ENCODE results near the gene NR1I3.

NR1I3 gene

DNA sequence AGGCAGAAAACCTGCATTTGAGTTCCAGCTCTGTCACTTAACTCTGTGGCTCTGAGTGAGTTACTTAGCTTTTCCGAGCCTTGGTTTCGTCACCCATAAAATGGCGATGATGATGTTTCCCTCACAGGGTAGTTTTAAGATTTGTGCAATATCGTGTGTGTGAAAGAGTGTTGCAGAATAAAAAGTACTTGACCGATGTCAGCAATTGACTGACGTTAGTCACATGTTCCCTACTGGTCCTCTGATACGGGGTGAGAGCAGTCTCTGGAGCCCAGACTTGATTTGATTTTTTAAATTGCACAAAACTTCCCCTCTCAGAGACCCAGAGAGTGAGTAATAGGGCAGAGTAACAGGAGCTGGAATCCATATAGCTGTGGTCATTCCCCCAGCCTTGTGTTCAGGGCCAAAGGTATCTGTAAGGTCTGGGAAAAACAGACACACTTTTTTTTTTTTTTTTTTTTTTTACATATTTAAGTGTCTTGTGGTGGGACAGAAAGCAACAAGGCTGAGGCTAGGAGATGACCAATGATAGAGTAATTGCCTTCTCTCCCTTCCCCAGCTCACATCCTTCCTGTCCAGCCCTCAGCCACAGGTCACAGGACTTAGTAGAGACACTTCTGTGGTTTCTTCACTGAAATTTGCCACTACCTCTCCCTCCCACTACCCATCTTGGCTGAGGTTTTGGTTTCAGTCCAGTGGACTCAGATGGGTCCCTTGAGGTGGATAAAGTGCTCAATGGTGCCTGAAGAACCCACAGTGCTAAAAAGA, 20.9 kb downstream of the NR1I3 start:
- H3K4me1 Mint-ChIP-seq (ENCODE audit: low read depth) = peaks cover 60% of the 10 kb centered on the region
- H3K27ac Mint-ChIP-seq = peak overlapping the region; percentile 87
- no peaks in the 10 kb centered on the region for H3K9me3 Mint-ChIP-seq
- peaks cover 28% of the 10 kb centered on the region for H3K36me3 Mint-ChIP-seq (ENCODE audit: low read depth)
- H3K4me3 Mint-ChIP-seq = peak overlapping the region; percentile 60
- H3K27me3 Mint-ChIP-seq = peaks cover 4% of the 10 kb centered on the region

DNA sequence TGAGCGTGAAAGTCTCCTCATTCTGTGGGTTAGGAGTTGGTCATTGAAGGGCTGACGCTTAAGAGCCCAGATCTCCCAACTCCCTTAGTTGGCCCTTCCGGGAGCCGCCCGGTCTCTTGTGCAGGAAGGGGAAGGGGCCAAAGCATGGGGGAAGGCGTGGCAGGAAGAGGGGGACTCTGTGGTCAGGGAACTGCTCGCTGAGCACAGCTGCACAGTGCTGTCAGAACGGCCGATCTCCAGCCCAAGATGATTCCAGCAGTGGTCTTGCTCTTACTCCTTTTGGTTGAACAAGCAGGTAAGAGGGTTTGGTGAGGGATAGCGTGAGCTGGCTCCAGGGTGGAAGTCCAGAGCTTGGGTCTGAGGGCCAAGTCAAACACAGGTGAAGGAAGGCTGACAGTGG, 22.9 kb downstream of the NR1I3 start, which contains the start of gene FCER1G:
FCER1G (plus strand) TSS at position 220 of the 400 bp plus-strand sequence; CDS start at position 247, 27 bp downstream.
- H3K27me3 Mint-ChIP-seq = no peaks in the 10 kb centered on the region
- peaks cover 41% of the 10 kb centered on the region for H3K36me3 Mint-ChIP-seq (ENCODE audit: low read depth)
- H3K4me1 Mint-ChIP-seq (ENCODE audit: low read depth) = peaks cover 46% of the 10 kb centered on the region
- H3K9me3 Mint-ChIP-seq = no peaks in the 10 kb centered on the region
- peak within 1 kb of the TSS; percentile 53 for H3K27ac Mint-ChIP-seq
- peak within 1 kb of the TSS; percentile 62 for H3K4me3 Mint-ChIP-seq

- Mint-ChIP-seq H3K9me3 (no peaks in the 10 kb centered on the region), H3K27ac (peak overlapping the region; percentile 19), H3K27me3 (no peaks in the 10 kb centered on the region), H3K4me1 (ENCODE audit: low read depth) (peaks cover 46% of the 10 kb centered on the region), H3K4me3 (no peak overlapping the region), H3K36me3 (ENCODE audit: low read depth) (peaks cover 48% of the 10 kb centered on the region)
These were observed 23.6 kb downstream of the NR1I3 start for GRCh38 chr1:161214369-161214768.

GRCh38 chr1:161209790-161210409, 28.1 kb downstream of the NR1I3 start:
- peaks cover 28% of the 10 kb centered on the region for H3K4me1 Mint-ChIP-seq (ENCODE audit: low read depth)
- no peak overlapping the region for H3K4me3 Mint-ChIP-seq
- H3K9me3 Mint-ChIP-seq = no peaks in the 10 kb centered on the region
- H3K27me3 Mint-ChIP-seq = no peaks in the 10 kb centered on the region
- peaks cover 73% of the 10 kb centered on the region for H3K36me3 Mint-ChIP-seq (ENCODE audit: low read depth)
- H3K27ac Mint-ChIP-seq = peak overlapping the region; percentile 60

DNA sequence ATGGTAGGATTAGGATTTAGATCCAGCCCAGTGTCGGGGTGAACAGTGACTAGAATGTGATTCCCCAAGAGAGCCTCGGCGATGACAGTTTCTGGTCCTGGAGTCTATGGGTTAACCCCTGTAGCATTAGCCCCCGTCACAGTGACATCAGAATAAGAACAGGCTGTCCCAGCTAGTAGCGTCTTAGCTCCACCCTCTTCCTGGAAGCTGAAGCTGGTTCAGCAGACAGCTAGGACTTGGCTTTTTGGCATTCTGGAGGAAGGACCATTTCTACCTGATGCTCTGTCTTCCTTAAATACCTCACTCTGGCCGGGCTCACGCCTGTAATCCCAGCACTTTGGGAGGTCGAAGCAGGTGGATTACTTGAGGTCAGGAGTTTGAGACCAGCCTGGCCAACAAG, 30.8 kb downstream of the NR1I3 start:
- Mint-ChIP-seq H3K9me3 (no peaks in the 10 kb centered on the region), H3K27ac (no peak overlapping the region), H3K4me1 (ENCODE audit: low read depth) (peaks cover 46% of the 10 kb centered on the region), H3K27me3 (no peaks in the 10 kb centered on the region), H3K4me3 (no peak overlapping the region), H3K36me3 (ENCODE audit: low read depth) (peaks cover 63% of the 10 kb centered on the region)

DNA sequence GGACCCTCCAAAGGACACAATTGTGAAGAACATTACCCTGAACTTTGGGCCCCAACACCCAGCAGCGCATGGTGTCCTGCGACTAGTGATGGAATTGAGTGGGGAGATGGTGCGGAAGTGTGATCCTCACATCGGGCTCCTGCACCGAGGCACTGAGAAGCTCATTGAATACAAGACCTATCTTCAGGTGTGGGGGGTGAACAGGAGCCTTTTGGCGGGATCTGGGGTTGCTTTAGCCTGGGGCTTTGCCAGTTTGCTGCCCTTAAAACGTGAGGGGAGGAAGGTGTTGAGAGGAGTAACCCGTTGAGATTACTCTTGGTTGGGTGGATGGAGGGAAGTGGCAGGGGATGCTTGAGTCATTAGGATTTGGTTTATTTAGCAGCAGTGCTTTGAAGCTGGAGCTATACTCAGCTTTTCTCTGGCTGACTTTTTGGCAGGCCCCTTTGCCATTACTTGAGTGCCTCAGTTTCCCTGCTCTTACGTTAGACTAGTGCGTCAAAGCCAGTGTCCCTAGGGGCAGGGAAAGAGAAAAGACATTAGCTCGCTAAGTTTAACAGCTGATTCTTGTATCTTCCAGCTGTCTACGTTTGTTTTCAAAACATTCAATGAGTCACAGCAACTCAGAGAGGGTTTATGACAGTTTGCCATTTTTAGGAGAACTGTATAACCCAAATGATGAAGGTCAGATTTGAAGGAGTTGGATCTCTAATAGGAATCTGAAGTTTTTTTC, 31.4 kb downstream of the NR1I3 start:
- H3K4me3 Mint-ChIP-seq = no peak overlapping the region
- no peaks in the 10 kb centered on the region for H3K27me3 Mint-ChIP-seq
- H3K36me3 Mint-ChIP-seq (ENCODE audit: low read depth) = peaks cover 57% of the 10 kb centered on the region
- no peaks in the 10 kb centered on the region for H3K9me3 Mint-ChIP-seq
- peaks cover 51% of the 10 kb centered on the region for H3K4me1 Mint-ChIP-seq (ENCODE audit: low read depth)
- no peak overlapping the region for H3K27ac Mint-ChIP-seq

DNA sequence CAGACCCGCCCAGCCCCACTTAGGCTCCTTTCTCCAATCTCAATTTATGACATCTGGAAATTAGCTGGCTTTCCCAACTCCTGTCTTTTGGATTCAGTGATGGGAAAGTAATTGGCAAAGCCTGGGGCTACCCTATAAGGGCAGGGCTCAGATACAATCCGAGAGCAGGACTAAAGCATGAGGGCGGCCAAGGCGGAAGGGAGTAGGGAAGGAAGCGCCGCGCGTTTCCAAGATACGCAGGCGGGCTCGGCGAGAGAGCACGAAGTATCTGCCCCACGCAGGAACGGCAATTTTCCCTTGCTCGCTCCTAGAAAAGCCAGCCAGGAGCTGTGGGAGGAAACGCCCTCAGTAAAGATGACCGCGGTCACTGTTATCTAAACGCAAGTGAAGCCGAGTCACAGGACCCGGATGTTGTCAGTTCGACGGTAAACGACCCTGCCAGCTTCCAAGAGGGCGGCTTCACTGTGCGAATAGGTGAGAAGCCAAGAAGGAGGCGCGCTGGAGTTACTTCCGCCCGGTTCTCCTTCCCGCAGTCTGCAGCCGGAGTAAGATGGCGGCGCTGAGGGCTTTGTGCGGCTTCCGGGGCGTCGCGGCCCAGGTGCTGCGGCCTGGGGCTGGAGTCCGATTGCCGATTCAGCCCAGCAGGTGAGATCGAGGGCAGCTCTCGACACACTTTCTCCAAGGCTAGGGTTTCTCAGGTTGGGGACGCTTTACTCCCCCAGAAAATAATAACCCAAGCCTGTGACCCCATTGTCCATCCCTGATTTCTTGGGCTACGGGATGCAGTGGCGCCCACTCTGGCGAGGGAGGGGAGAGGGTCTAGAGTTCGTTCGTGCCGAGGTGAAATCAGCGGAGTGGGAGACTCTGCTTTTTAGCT, 35.9 kb downstream of the NR1I3 start, which contains the start of gene NDUFS2:
NDUFS2 (plus strand) TSS at position 532 of the 877 bp plus-strand sequence; CDS start at position 551, 19 bp downstream.
- Mint-ChIP-seq H3K27me3 (no peaks in the 10 kb centered on the region), H3K9me3 (no peaks in the 10 kb centered on the region), H3K36me3 (ENCODE audit: low read depth) (peaks cover 34% of the 10 kb centered on the region), H3K4me3 (peak within 1 kb of the TSS; percentile 90), H3K4me1 (ENCODE audit: low read depth) (peaks cover 64% of the 10 kb centered on the region), H3K27ac (peak within 1 kb of the TSS; percentile 92)

GRCh38 chr1:161200992-161201835, 36.8 kb downstream of the NR1I3 start:
- Mint-ChIP-seq H3K36me3 (ENCODE audit: low read depth) (peaks cover 27% of the 10 kb centered on the region), H3K9me3 (no peaks in the 10 kb centered on the region), H3K4me3 (peak overlapping the region; percentile 90), H3K4me1 (ENCODE audit: low read depth) (peaks cover 61% of the 10 kb centered on the region), H3K27ac (peak overlapping the region; percentile 92), H3K27me3 (no peaks in the 10 kb centered on the region)

GRCh38 chr1:161200421-161200991, 37.5 kb downstream of the NR1I3 start:
- Mint-ChIP-seq H3K27ac (peak overlapping the region; percentile 92), H3K36me3 (ENCODE audit: low read depth) (peaks cover 20% of the 10 kb centered on the region), H3K9me3 (no peaks in the 10 kb centered on the region), H3K4me3 (peak overlapping the region; percentile 43), H3K27me3 (no peaks in the 10 kb centered on the region), H3K4me1 (ENCODE audit: low read depth) (peaks cover 55% of the 10 kb centered on the region)

GRCh38 chr1:161199506-161200139, 38.4 kb downstream of the NR1I3 start:
- Mint-ChIP-seq H3K27me3 (no peaks in the 10 kb centered on the region), H3K9me3 (no peaks in the 10 kb centered on the region), H3K27ac (peak overlapping the region; percentile 92), H3K36me3 (ENCODE audit: low read depth) (peaks cover 14% of the 10 kb centered on the region), H3K4me3 (peak overlapping the region; percentile 43), H3K4me1 (ENCODE audit: low read depth) (peaks cover 55% of the 10 kb centered on the region)

- Mint-ChIP-seq H3K4me1 (ENCODE audit: low read depth) (peaks cover 51% of the 10 kb centered on the region), H3K27me3 (no peaks in the 10 kb centered on the region), H3K9me3 (no peaks in the 10 kb centered on the region), H3K27ac (peak within 1 kb of the TSS; percentile 92), H3K36me3 (ENCODE audit: low read depth) (peaks cover 7% of the 10 kb centered on the region), H3K4me3 (peak within 1 kb of the TSS; percentile 43)
These were observed 39.0 kb downstream of the NR1I3 start, which contains the start of gene ADAMTS4 for GRCh38 chr1:161198897-161199431. Gene ADAMTS4 (minus strand): TSS chr1:161199054. CDS start chr1:161198627, 427 bp downstream.

DNA sequence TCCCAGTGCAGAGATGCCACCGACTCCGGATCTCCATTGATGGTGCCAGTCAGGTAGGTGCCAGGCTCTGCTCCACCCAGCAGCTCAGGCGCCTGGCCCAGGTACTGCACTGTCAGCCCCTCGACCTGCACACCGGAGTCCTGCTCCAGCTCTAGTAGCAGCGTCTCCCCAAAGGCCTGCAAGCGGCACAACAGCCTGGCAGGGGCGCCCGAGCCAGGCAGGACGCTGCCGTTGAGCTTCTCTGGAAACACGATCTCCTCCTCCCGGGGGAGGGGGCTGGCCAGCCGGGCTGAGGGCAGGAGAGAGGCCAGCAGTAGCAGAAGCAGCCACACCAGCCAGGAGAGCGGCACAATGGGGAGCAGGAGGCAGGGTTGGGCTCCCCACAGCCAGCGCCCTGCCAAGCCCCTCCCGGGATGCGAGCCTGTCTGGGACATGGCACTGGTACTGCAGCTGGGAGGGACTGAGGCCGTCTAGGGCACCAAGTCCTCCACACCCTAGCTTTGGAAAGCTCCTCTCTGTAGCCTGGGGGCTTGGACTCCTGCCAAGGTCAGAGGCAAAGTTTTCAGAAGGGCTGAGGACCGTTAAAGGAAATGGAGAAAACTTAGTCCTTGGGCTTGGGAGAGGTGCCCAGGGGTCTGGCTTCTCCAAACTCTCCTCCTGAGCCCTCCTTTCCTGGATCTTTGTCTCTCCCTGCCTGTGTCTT, 39.7 kb downstream of the NR1I3 start:
- H3K4me3 Mint-ChIP-seq = no peak overlapping the region
- H3K27me3 Mint-ChIP-seq = no peaks in the 10 kb centered on the region
- peaks cover 45% of the 10 kb centered on the region for H3K4me1 Mint-ChIP-seq (ENCODE audit: low read depth)
- H3K36me3 Mint-ChIP-seq (ENCODE audit: low read depth) = peaks cover 1% of the 10 kb centered on the region
- H3K9me3 Mint-ChIP-seq = no peaks in the 10 kb centered on the region
- no peak overlapping the region for H3K27ac Mint-ChIP-seq
